ENCODE results near the gene METTL14.
"Not testable (repeated sequence)": the region's sequence is repeated elsewhere in the genome, so short reads cannot be mapped to it uniquely, and the experiment has no call there.

The METTL14 gene

GRCh38 chr4:118684873-118685811 lies at the start of gene METTL14:
Gene METTL14 (plus strand): TSS chr4:118685392. CDS start chr4:118685535, 143 bp downstream.
- H3K27ac ChIP-seq (ENCODE audit: low read length) = peak within 1 kb of the TSS; percentile 97
- H3K36me3 ChIP-seq (ENCODE audit: control insufficient read depth in 1 of 2, insufficient read depth in 2 of 2, low read length in 2 of 2) = peaks cover 0 to 12% of the 10 kb centered on the region in 2 donors
- H3K4me1 ChIP-seq (ENCODE audit: control insufficient read depth in 1 of 2, insufficient read depth in 2 of 2, low read length in 2 of 2) = peaks cover 8 to 25% of the 10 kb centered on the region in 2 donors
- H3K27me3 ChIP-seq (ENCODE audit: low read depth, low read length) = no peaks in the 10 kb centered on the region
- H3K9me3 ChIP-seq (ENCODE audit: control insufficient read depth in 1 of 2, low read length in 2 of 2) = no peaks in the 10 kb centered on the region
- peak within 1 kb of the TSS; percentile 91 to 97 for H3K4me3 ChIP-seq (ENCODE audit: low read depth in 1 of 2, low read length in 2 of 2)

- not testable (repeated sequence) for H3K27ac ChIP-seq (ENCODE audit: low read length); H3K9me3 ChIP-seq (ENCODE audit: control insufficient read depth in 1 of 2, low read length in 2 of 2); H3K4me1 ChIP-seq (ENCODE audit: control insufficient read depth in 1 of 2, insufficient read depth in 2 of 2, low read length in 2 of 2); H3K36me3 ChIP-seq (ENCODE audit: control insufficient read depth in 1 of 2, insufficient read depth in 2 of 2, low read length in 2 of 2); H3K4me3 ChIP-seq (ENCODE audit: low read depth in 1 of 2, low read length in 2 of 2); H3K27me3 ChIP-seq (ENCODE audit: low read depth, low read length)
Measured at GRCh38 chr4:118636126-118636525, 49.1 kb upstream of the METTL14 start.

GRCh38 chr4:118664665-118665064 lies 20.5 kb upstream of the METTL14 start:
- not testable (repeated sequence) for H3K27me3 ChIP-seq (ENCODE audit: low read depth, low read length); H3K4me1 ChIP-seq (ENCODE audit: control insufficient read depth in 1 of 2, insufficient read depth in 2 of 2, low read length in 2 of 2); H3K4me3 ChIP-seq (ENCODE audit: low read depth in 1 of 2, low read length in 2 of 2); H3K9me3 ChIP-seq (ENCODE audit: control insufficient read depth in 1 of 2, low read length in 2 of 2); H3K36me3 ChIP-seq (ENCODE audit: control insufficient read depth in 1 of 2, insufficient read depth in 2 of 2, low read length in 2 of 2); H3K27ac ChIP-seq (ENCODE audit: low read length)

- not testable (repeated sequence) for H3K4me1 ChIP-seq (ENCODE audit: control insufficient read depth in 1 of 2, insufficient read depth in 2 of 2, low read length in 2 of 2); H3K9me3 ChIP-seq (ENCODE audit: control insufficient read depth in 1 of 2, low read length in 2 of 2); H3K4me3 ChIP-seq (ENCODE audit: low read depth in 1 of 2, low read length in 2 of 2); H3K27me3 ChIP-seq (ENCODE audit: low read depth, low read length); H3K27ac ChIP-seq (ENCODE audit: low read length); H3K36me3 ChIP-seq (ENCODE audit: control insufficient read depth in 1 of 2, insufficient read depth in 2 of 2, low read length in 2 of 2)
Measured at GRCh38 chr4:118669220-118669619, 16.0 kb upstream of the METTL14 start.

- H3K27ac ChIP-seq (ENCODE audit: low read length); H3K9me3 ChIP-seq (ENCODE audit: control insufficient read depth in 1 of 2, low read length in 2 of 2); H3K4me3 ChIP-seq (ENCODE audit: low read depth in 1 of 2, low read length in 2 of 2); H3K36me3 ChIP-seq (ENCODE audit: control insufficient read depth in 1 of 2, insufficient read depth in 2 of 2, low read length in 2 of 2); H3K27me3 ChIP-seq (ENCODE audit: low read depth, low read length); H3K4me1 ChIP-seq (ENCODE audit: control insufficient read depth in 1 of 2, insufficient read depth in 2 of 2, low read length in 2 of 2): not testable (repeated sequence)
Measured at GRCh38 chr4:118670968-118671367, 14.2 kb upstream of the METTL14 start.

- H3K4me1 ChIP-seq (ENCODE audit: control insufficient read depth in 1 of 2, insufficient read depth in 2 of 2, low read length in 2 of 2) = no peaks in the 10 kb centered on the region
- no peaks in the 10 kb centered on the region for H3K36me3 ChIP-seq (ENCODE audit: control insufficient read depth in 1 of 2, insufficient read depth in 2 of 2, low read length in 2 of 2)
- no peaks in the 10 kb centered on the region for H3K9me3 ChIP-seq (ENCODE audit: control insufficient read depth in 1 of 2, low read length in 2 of 2)
Measured at GRCh38 chr4:118676128-118676527, 9.1 kb upstream of the METTL14 start.

GRCh38 chr4:118680808-118681207 lies 4.4 kb upstream of the METTL14 start:
- no peak overlapping the region for H3K27ac ChIP-seq (ENCODE audit: low read length)
- H3K4me3 ChIP-seq (ENCODE audit: low read depth in 1 of 2, low read length in 2 of 2) = no peak overlapping the region
- no peaks in the 10 kb centered on the region for H3K36me3 ChIP-seq (ENCODE audit: control insufficient read depth in 1 of 2, insufficient read depth in 2 of 2, low read length in 2 of 2)
- no peaks in the 10 kb centered on the region for H3K9me3 ChIP-seq (ENCODE audit: control insufficient read depth in 1 of 2, low read length in 2 of 2)
- H3K4me1 ChIP-seq (ENCODE audit: control insufficient read depth in 1 of 2, insufficient read depth in 2 of 2, low read length in 2 of 2) = no peaks in the 10 kb centered on the region
- H3K27me3 ChIP-seq (ENCODE audit: low read depth, low read length) = no peaks in the 10 kb centered on the region

More at GRCh38 chr4:118676128-118676527, 9.1 kb upstream of the METTL14 start:
- Histone ChIP-seq H3K4me3 (ENCODE audit: low read depth in 1 of 2, low read length in 2 of 2) (no peak overlapping the region), H3K27ac (ENCODE audit: low read length) (no peak overlapping the region), H3K27me3 (ENCODE audit: low read depth, low read length) (no peaks in the 10 kb centered on the region)

- H3K27me3 ChIP-seq (ENCODE audit: low read depth, low read length) = no peaks in the 10 kb centered on the region
- H3K4me3 ChIP-seq (ENCODE audit: low read depth in 1 of 2, low read length in 2 of 2) = no peak overlapping the region
- H3K4me1 ChIP-seq (ENCODE audit: control insufficient read depth in 1 of 2, insufficient read depth in 2 of 2, low read length in 2 of 2) = peaks cover 8 to 21% of the 10 kb centered on the region in 2 donors
- peaks cover 0 to 2% of the 10 kb centered on the region in 2 donors for H3K36me3 ChIP-seq (ENCODE audit: control insufficient read depth in 1 of 2, insufficient read depth in 2 of 2, low read length in 2 of 2)
- no peak overlapping the region for H3K27ac ChIP-seq (ENCODE audit: low read length)
- H3K9me3 ChIP-seq (ENCODE audit: control insufficient read depth in 1 of 2, low read length in 2 of 2) = no peaks in the 10 kb centered on the region
Measured at GRCh38 chr4:118682928-118683327, 2.3 kb upstream of the METTL14 start.

GRCh38 chr4:118683513-118683912 lies 1.7 kb upstream of the METTL14 start:
- H3K36me3 ChIP-seq (ENCODE audit: control insufficient read depth in 1 of 2, insufficient read depth in 2 of 2, low read length in 2 of 2) = peaks cover 0 to 6% of the 10 kb centered on the region in 2 donors
- peaks cover 8 to 25% of the 10 kb centered on the region in 2 donors for H3K4me1 ChIP-seq (ENCODE audit: control insufficient read depth in 1 of 2, insufficient read depth in 2 of 2, low read length in 2 of 2)
- H3K4me3 ChIP-seq (ENCODE audit: low read depth in 1 of 2, low read length in 2 of 2) = no peak overlapping the region
- no peaks in the 10 kb centered on the region for H3K9me3 ChIP-seq (ENCODE audit: control insufficient read depth in 1 of 2, low read length in 2 of 2)
- H3K27ac ChIP-seq (ENCODE audit: low read length) = no peak overlapping the region
- H3K27me3 ChIP-seq (ENCODE audit: low read depth, low read length) = no peaks in the 10 kb centered on the region

- Histone ChIP-seq H3K27ac (ENCODE audit: low read length) (no peak overlapping the region), H3K9me3 (ENCODE audit: control insufficient read depth in 1 of 2, low read length in 2 of 2) (no peaks in the 10 kb centered on the region), H3K27me3 (ENCODE audit: low read depth, low read length) (no peaks in the 10 kb centered on the region), H3K4me1 (ENCODE audit: control insufficient read depth in 1 of 2, insufficient read depth in 2 of 2, low read length in 2 of 2) (peaks cover 0 to 4% of the 10 kb centered on the region in 2 donors), H3K4me3 (ENCODE audit: low read depth in 1 of 2, low read length in 2 of 2) (no peak overlapping the region), H3K36me3 (ENCODE audit: control insufficient read depth in 1 of 2, insufficient read depth in 2 of 2, low read length in 2 of 2) (peaks cover 40 to 54% of the 10 kb centered on the region in 2 donors)
Measured at GRCh38 chr4:118703118-118703517, 17.9 kb downstream of the METTL14 start.

- peaks cover 14 to 31% of the 10 kb centered on the region in 2 donors for H3K36me3 ChIP-seq (ENCODE audit: control insufficient read depth in 1 of 2, insufficient read depth in 2 of 2, low read length in 2 of 2)
Measured at GRCh38 chr4:118711052-118711451, 25.9 kb downstream of the METTL14 start.

More at GRCh38 chr4:118711052-118711451, 25.9 kb downstream of the METTL14 start:
- Histone ChIP-seq H3K27ac (ENCODE audit: low read length) (no peak overlapping the region), H3K4me1 (ENCODE audit: control insufficient read depth in 1 of 2, insufficient read depth in 2 of 2, low read length in 2 of 2) (no peaks in the 10 kb centered on the region), H3K9me3 (ENCODE audit: control insufficient read depth in 1 of 2, low read length in 2 of 2) (no peaks in the 10 kb centered on the region), H3K27me3 (ENCODE audit: low read depth, low read length) (no peaks in the 10 kb centered on the region), H3K4me3 (ENCODE audit: low read depth in 1 of 2, low read length in 2 of 2) (no peak overlapping the region)

Data from muscle layer of duodenum (tissue), 2 donors.